ENCODE data around the gene TGM2. TPM values are rescaled to one million over a fixed set of nuclear protein-coding genes. Genes with fewer than 3 reads are reported as not detected.

Gene TGM2
- not detected in 2 replicates for polyA plus RNA-seq
- polyA minus RNA-seq, result not detected in 2 replicates

DNA sequence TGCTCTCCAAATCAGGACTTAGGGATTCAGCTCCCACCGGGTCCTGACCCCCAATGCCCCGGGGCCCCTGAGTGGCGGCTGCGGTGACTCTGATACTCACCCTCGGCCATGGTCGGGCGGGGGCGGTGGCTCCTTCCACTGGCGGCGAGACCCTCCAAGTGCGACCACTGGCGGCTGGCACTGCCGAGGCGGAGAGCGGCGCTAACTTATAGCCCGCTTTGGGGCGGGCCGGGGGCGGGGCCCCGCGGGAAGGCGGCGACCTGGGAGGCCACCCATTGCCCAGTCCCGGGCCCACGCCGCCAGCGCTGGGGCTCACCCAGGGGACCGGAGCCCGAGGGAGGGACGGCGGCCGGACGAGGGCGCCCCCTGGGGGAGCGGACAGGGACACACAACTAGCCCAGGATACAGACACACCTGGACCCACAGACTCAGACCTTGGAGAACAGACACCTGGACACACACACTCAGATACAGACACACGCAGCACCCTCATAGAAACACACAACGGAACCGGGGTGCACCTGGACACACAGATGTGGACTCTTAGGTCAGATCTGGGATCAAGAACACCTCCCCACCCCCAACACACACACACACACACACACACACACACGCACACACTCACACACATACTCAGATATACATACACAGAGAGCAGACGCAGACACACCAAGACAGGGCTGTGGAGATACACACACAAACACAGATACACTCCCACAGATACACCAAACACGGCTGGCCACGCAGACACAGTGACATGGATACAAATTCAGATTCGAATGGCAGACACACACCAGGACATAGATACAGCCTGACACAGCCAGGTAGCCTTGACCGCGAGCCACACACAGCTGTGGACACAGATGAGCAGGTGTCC, at the start of gene TGM2:
Gene TGM2 (minus strand): TSS at position 182 of the 877 bp plus-strand sequence. CDS start 72 bp downstream, at position 110.
- Histone ChIP-seq H2AFZ (ENCODE audit: low read depth, low read length) (no peak within 1 kb of the TSS), H3K27ac (ENCODE audit: low read length) (no peak within 1 kb of the TSS)
- TF ChIP-seq EP300 (conservative IDR thresholded peaks at IDR 0.05; ENCODE audit: poor library complexity, severe bottlenecking), result no peak
- TF ChIP-seq, protein P1, sequence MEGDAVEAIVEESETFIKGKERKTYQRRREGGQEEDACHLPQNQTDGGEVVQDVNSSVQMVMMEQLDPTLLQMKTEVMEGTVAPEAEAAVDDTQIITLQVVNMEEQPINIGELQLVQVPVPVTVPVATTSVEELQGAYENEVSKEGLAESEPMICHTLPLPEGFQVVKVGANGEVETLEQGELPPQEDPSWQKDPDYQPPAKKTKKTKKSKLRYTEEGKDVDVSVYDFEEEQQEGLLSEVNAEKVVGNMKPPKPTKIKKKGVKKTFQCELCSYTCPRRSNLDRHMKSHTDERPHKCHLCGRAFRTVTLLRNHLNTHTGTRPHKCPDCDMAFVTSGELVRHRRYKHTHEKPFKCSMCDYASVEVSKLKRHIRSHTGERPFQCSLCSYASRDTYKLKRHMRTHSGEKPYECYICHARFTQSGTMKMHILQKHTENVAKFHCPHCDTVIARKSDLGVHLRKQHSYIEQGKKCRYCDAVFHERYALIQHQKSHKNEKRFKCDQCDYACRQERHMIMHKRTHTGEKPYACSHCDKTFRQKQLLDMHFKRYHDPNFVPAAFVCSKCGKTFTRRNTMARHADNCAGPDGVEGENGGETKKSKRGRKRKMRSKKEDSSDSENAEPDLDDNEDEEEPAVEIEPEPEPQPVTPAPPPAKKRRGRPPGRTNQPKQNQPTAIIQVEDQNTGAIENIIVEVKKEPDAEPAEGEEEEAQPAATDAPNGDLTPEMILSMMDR (IDR thresholded peaks at IDR 0.05; ENCODE audit: poor library complexity, severe bottlenecking), result no peak
- TF ChIP-seq MXI1 (conservative IDR thresholded peaks at IDR 0.05; ENCODE audit: poor library complexity, severe bottlenecking), result no peak
- TF ChIP-seq SMC3 (conservative IDR thresholded peaks at IDR 0.05; ENCODE audit: poor library complexity), result no peak
- TF ChIP-seq, protein P2, sequence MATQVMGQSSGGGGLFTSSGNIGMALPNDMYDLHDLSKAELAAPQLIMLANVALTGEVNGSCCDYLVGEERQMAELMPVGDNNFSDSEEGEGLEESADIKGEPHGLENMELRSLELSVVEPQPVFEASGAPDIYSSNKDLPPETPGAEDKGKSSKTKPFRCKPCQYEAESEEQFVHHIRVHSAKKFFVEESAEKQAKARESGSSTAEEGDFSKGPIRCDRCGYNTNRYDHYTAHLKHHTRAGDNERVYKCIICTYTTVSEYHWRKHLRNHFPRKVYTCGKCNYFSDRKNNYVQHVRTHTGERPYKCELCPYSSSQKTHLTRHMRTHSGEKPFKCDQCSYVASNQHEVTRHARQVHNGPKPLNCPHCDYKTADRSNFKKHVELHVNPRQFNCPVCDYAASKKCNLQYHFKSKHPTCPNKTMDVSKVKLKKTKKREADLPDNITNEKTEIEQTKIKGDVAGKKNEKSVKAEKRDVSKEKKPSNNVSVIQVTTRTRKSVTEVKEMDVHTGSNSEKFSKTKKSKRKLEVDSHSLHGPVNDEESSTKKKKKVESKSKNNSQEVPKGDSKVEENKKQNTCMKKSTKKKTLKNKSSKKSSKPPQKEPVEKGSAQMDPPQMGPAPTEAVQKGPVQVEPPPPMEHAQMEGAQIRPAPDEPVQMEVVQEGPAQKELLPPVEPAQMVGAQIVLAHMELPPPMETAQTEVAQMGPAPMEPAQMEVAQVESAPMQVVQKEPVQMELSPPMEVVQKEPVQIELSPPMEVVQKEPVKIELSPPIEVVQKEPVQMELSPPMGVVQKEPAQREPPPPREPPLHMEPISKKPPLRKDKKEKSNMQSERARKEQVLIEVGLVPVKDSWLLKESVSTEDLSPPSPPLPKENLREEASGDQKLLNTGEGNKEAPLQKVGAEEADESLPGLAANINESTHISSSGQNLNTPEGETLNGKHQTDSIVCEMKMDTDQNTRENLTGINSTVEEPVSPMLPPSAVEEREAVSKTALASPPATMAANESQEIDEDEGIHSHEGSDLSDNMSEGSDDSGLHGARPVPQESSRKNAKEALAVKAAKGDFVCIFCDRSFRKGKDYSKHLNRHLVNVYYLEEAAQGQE (IDR thresholded peaks at IDR 0.05; ENCODE audit: borderline replicate concordance), result no peak
- no peak for TF ChIP-seq POLR2AphosphoS5 (IDR thresholded peaks at IDR 0.05)
- TF ChIP-seq EZH2 (IDR thresholded peaks at IDR 0.05; ENCODE audit: borderline replicate concordance, insufficient read depth, low read length, poor library complexity, severe bottlenecking), result no peak
- TF ChIP-seq TAF1 (IDR thresholded peaks at IDR 0.05; ENCODE audit: low read depth), result no peak
- no peak for TF ChIP-seq RAD21 (conservative IDR thresholded peaks at IDR 0.05)

DNA sequence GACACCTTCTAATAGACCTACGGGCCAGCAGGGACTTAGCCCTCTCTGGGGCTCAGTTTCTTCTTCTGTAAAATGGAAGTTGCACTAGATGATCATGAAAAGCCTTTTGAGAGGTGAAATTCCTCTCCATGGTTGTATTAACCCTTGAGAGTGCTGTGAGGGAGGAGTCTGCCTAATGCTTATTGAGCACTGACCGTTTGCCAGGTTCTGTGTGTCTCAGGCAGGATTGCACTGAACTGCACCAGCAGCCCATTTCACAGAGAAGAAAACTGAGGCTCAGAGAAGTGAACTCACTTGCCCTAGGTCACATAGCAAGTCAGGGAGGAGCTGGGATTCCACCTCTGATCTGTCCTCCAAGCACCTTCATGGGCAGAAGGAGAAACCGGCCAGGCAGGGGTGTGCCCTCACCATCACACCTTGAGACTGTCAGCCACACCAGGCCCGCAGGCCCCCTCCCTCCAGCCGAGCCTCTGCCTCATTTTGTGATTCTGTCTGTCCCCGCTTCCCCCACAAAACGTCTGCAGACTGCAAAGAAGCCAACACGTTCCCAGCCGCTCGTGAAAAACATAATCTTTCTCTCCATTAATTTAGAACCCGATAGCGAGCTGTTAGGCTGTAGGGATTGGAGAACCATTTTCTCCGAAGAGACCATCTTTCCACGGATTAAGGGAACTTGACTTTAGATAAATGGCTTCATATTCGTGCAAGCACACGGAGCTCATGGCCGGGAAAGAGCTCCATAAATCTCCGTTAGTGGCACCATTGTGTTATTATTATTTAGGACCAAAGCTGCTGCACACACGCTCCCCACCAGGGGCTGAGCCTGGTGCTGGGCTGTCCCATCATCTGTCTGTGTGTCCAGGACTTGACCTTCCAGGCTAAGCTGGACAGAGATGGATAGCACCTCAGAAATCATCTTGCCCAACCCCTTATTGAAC, 49.5 kb upstream of the TGM2 start:
- Histone ChIP-seq H2AFZ (ENCODE audit: low read depth, low read length) (no peak overlapping the region), H3K9ac (ENCODE audit: low read length) (no peak overlapping the region), H4K20me1 (ENCODE audit: insufficient read depth) (no peaks in the 10 kb centered on the region), H3K9me3 (ENCODE audit: low read length) (no peaks in the 10 kb centered on the region), H3K4me3 (ENCODE audit: low read length) (no peak overlapping the region), H3F3A (ENCODE audit: insufficient read depth, low read length, poor library complexity, severe bottlenecking) (no peaks in the 10 kb centered on the region), H3K36me3 (ENCODE audit: insufficient read depth, low read length) (no peaks in the 10 kb centered on the region), H3K79me2 (replicated peaks; ENCODE audit: insufficient read depth, low read length) (no peaks in the 10 kb centered on the region), H3K27ac (ENCODE audit: low read length) (no peak overlapping the region), H3K9me2 (ENCODE audit: insufficient read depth, low read length) (no peaks in the 10 kb centered on the region), H3K27me3 (ENCODE audit: insufficient read depth, low read depth, low read length) (no peaks in the 10 kb centered on the region), H3K4me2 (ENCODE audit: low read length) (no peak overlapping the region)
- TF ChIP-seq EZH2 (IDR thresholded peaks at IDR 0.05; ENCODE audit: borderline replicate concordance, insufficient read depth, low read length, poor library complexity, severe bottlenecking) (no peak), RAD21 (conservative IDR thresholded peaks at IDR 0.05) (no peak)

More for the DNA sequence above, at the start of gene TGM2:
- Histone ChIP-seq H3K27me3 (ENCODE audit: insufficient read depth, low read depth, low read length) (peaks cover 6% of the 10 kb centered on the region), H3K4me2 (ENCODE audit: low read length) (no peak within 1 kb of the TSS), H3K9ac (ENCODE audit: low read length) (no peak within 1 kb of the TSS), H3K4me3 (ENCODE audit: low read length) (no peak within 1 kb of the TSS), H3F3A (ENCODE audit: insufficient read depth, low read length, poor library complexity, severe bottlenecking) (no peaks in the 10 kb centered on the region), H3K36me3 (ENCODE audit: insufficient read depth, low read length) (no peaks in the 10 kb centered on the region), H3K9me2 (ENCODE audit: insufficient read depth, low read length) (no peaks in the 10 kb centered on the region), H3K79me2 (replicated peaks; ENCODE audit: insufficient read depth, low read length) (no peaks in the 10 kb centered on the region), H4K20me1 (ENCODE audit: insufficient read depth) (no peaks in the 10 kb centered on the region), H3K9me3 (ENCODE audit: low read length) (no peaks in the 10 kb centered on the region)

Measured in neural cell (in vitro differentiated cells).